Progenitor cell of endocrine pancreas (in vitro differentiated cells): ENCODE measurements around the gene DOCK4. TPM values are rescaled to one million over a fixed set of nuclear protein-coding genes. Genes with fewer than 3 reads are reported as not detected.
A peak's percentile ranks its signal among the peaks of the same experiment; 100 is the strongest.
"Not testable (repeated sequence)": the region's sequence is repeated elsewhere in the genome, so short reads cannot be mapped to it uniquely, and the experiment has no call there.

Experiments used
- DNase-seq: peaks from one replicate; pipeline ENCODE4 v3.0.0; 2021; ENCODE audit warnings: low spot score; ENCODE audit not compliant: unreplicated experiment
- H3K27ac Mint-ChIP-seq: 2 replicates; pipeline ENCODE4 v1.8.0; 2021; ENCODE audit warnings: mild to moderate bottlenecking, moderate library complexity, mixed read lengths
- H3K27me3 Mint-ChIP-seq: 2 replicates; pipeline ENCODE4 v1.8.0; 2021; ENCODE audit warnings: mixed read lengths
- H3K36me3 Mint-ChIP-seq: 2 replicates; pipeline ENCODE4 v1.8.0; 2022; ENCODE audit warnings: mixed read lengths; ENCODE audit not compliant: insufficient read depth
- H3K4me1 Mint-ChIP-seq: 2 replicates; pipeline ENCODE4 v1.8.0; 2021; ENCODE audit warnings: low read depth, mixed read lengths
- H3K4me3 Mint-ChIP-seq: 2 replicates; pipeline ENCODE4 v1.8.0; 2021; ENCODE audit warnings: low read depth, mild to moderate bottlenecking, moderate library complexity, mixed read lengths
- H3K9me3 Mint-ChIP-seq: 2 replicates; pipeline ENCODE4 v1.8.0; 2021; ENCODE audit warnings: low read depth, mixed read lengths
- total RNA-seq: library from RNA; stranded (reverse); gene quantifications from 2 replicates; pipeline ENCODE4 v1.2.1, GENCODE V29; 2021
- TF ChIP-seq, protein P1 (sequence below): fragments of 200-600 bp; sonication (generic); IDR thresholded peaks from one replicate; pipeline ENCODE4 v1.5.0; 2021; ENCODE audit warnings: antibody characterized with exemption, mild to moderate bottlenecking; ENCODE audit not compliant: unreplicated experiment

The DOCK4 gene
- total RNA-seq, 1 donor from 2014 or later, result 28.8 TPM

DNA sequence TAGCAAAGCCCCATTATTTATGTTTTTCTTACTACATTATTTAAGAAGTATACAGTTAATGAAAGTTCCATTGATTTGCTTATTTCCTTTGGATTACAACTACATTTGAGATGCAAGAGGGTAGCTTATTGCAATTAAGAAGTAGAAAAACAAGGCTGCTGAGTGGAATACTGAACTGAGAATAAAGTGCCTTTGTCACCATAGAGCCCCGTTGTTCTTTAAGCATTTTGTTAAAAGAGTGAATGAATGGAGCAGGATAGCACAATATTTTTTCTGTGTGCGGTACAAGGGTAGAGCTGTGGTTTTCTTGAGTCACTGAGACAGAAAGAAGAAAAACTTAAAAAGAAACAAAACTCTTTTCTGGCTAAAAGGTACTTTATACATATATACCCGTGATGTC lies 45.9 kb upstream of the DOCK4 start:
- no peaks in the 10 kb centered on the region for H3K27me3 Mint-ChIP-seq
- peaks cover 5% of the 10 kb centered on the region for H3K9me3 Mint-ChIP-seq
- no peak overlapping the region for H3K4me3 Mint-ChIP-seq
- no peak for DNase-seq
- TF ChIP-seq, protein P1, sequence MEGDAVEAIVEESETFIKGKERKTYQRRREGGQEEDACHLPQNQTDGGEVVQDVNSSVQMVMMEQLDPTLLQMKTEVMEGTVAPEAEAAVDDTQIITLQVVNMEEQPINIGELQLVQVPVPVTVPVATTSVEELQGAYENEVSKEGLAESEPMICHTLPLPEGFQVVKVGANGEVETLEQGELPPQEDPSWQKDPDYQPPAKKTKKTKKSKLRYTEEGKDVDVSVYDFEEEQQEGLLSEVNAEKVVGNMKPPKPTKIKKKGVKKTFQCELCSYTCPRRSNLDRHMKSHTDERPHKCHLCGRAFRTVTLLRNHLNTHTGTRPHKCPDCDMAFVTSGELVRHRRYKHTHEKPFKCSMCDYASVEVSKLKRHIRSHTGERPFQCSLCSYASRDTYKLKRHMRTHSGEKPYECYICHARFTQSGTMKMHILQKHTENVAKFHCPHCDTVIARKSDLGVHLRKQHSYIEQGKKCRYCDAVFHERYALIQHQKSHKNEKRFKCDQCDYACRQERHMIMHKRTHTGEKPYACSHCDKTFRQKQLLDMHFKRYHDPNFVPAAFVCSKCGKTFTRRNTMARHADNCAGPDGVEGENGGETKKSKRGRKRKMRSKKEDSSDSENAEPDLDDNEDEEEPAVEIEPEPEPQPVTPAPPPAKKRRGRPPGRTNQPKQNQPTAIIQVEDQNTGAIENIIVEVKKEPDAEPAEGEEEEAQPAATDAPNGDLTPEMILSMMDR, result no peak
- peaks cover 17% of the 10 kb centered on the region for H3K4me1 Mint-ChIP-seq
- no peak overlapping the region for H3K27ac Mint-ChIP-seq
- H3K36me3 Mint-ChIP-seq, result peaks cover 7% of the 10 kb centered on the region

DNA sequence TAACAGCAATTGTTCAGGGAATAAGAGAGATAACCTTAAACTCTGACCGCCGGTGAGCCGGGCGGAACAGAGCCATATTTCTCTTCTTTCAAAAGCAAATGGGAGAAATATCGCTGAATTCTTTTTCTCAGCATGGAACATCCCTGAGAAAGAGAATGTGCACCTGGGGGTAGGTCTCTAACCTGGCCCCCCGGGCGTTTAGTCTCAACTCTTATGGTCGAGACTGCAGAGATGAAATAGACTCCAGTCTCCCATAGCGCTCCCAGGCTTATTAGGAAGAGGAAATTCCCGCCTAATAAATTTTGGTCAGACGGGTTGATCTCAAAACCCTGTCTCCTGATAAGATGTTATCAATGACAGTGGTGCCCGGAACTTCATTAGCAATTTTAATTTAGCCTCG lies 43.8 kb upstream of the DOCK4 start:
- H3K36me3 Mint-ChIP-seq, H3K9me3 Mint-ChIP-seq, H3K4me1 Mint-ChIP-seq, H3K4me3 Mint-ChIP-seq, DNase-seq, H3K27ac Mint-ChIP-seq, H3K27me3 Mint-ChIP-seq: not testable (repeated sequence)

DNA sequence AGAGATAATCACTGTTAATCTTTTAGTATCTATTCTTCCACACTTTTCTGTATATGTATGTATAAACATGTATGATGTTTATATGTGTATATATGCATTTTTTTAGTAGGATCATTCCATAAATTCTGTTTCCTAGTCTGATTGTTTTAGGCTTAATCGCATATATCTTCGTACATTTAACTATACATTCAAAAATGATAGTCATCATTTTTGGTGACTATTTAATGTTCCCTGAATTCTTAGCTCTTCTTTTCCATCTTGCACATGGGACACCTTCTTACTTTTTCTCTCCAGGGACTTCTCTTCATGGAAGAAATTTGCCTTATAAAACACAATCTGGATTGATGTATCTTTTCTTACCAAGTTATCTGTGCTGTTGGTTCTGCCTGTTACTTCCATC lies 42.4 kb upstream of the DOCK4 start:
- no peak overlapping the region for H3K27ac Mint-ChIP-seq
- H3K9me3 Mint-ChIP-seq, result peaks cover 6% of the 10 kb centered on the region
- H3K27me3 Mint-ChIP-seq, result no peaks in the 10 kb centered on the region
- H3K4me1 Mint-ChIP-seq, result peaks cover 8% of the 10 kb centered on the region
- no peak for DNase-seq
- TF ChIP-seq, protein P1, result no peak
- peaks cover 7% of the 10 kb centered on the region for H3K36me3 Mint-ChIP-seq
- H3K4me3 Mint-ChIP-seq, result no peak overlapping the region

DNA sequence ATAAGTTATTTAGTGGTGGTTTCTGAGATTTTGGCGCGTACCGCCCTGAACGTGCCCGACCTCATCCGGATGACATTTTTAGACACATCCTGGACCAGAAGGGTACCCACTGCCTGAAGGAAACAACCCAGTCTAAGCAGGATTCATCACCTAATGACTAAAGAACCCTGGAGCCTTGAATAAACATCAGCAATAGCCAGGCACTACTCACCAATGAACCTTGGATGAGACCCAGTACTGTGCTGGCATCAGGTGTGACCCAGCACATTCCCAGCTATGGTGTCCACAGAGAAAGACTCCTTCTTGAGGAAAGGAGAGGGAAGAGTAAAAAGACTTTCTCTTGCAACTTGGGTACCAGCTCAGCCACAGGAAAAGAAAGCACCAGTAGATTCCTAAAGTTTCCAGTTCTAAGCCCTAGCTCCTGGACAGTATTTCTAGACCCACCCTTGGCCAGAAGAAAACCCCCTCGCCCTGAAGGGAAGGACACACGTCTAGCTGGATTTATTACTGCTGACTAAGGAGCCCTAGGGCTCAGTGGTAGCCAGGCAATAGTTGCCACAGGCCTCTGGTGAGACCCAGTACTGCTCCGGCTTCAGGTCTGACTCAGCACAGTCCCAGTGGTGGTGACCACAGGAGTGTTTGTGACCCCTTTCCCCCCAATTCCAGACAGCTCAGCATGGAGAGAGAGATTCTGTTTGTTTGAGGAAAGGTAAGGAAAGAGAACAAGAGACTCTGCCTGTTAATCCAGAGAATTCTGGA lies 32.8 kb upstream of the DOCK4 start:
- TF ChIP-seq, protein P1, result no peak
- Mint-ChIP-seq H3K4me1 (peaks cover 7% of the 10 kb centered on the region), H3K27ac (peak overlapping the region; percentile 69), H3K9me3 (peaks cover 20% of the 10 kb centered on the region), H3K27me3 (no peaks in the 10 kb centered on the region), H3K4me3 (no peak overlapping the region), H3K36me3 (peaks cover 14% of the 10 kb centered on the region)
- no peak for DNase-seq

DNA sequence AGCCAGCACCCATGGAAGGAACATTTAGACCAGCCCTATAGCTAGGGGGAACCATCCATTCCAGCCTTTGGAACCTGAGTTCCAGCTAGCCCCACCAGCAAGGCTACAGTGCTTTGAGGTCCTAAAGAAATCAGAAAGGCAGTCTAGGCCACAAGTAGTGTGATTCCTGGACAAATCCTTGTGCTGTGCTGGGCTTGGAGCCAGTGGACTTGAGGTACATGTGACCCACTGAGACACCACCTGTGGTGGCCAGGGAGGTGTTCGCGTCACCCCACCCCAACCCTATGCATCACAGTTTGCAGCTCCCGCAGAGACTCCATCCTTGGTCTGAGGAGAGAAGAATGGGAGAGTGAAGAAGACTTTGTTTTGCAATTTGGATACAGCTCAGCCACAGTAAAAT lies 32.1 kb upstream of the DOCK4 start:
- Mint-ChIP-seq H3K4me1 (peaks cover 7% of the 10 kb centered on the region), H3K27ac (no peak overlapping the region), H3K4me3 (no peak overlapping the region), H3K9me3 (peaks cover 20% of the 10 kb centered on the region), H3K36me3 (peaks cover 13% of the 10 kb centered on the region), H3K27me3 (no peaks in the 10 kb centered on the region)
- TF ChIP-seq, protein P1, result no peak
- DNase-seq, result no peak

DNA sequence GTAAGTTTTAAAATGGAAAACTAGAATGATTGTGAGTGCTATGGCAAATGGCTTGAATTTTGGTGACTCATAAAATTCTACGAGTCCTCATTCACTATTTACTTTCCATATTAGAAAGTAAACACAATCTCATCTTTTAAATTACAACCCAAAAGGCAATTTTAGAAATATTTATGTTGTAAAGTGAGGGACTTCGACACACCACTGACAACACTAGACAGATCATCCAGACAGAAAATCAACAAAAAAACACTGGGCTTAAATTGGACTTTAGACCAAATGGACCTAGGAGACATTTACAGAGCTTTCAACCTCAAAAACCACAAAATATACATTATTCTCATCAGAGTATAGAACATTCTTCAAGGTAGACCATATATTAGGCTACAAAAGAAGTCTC lies 30.4 kb upstream of the DOCK4 start:
- TF ChIP-seq, protein P1, result no peak
- Mint-ChIP-seq H3K4me1 (peaks cover 7% of the 10 kb centered on the region), H3K27ac (no peak overlapping the region), H3K27me3 (no peaks in the 10 kb centered on the region), H3K9me3 (peaks cover 15% of the 10 kb centered on the region), H3K36me3 (peaks cover 12% of the 10 kb centered on the region), H3K4me3 (no peak overlapping the region)
- no peak for DNase-seq
